Transverse colon (tissue), 4 donors: ENCODE measurements around the gene OR4C6. TPM values are rescaled to one million over a fixed set of nuclear protein-coding genes. Genes with fewer than 3 reads are reported as not detected.

ENCODE experiments used
- DNase-seq: peaks from one replicate; pipeline ENCODE4 v3.0.0-alpha.2; 2019
- H3K27ac ChIP-seq, 4 donors: fragments of 200-600 bp; sonication (generic); 2 replicates each; pipeline ENCODE4 v1.5.1; 2016 to 2018; ENCODE audit warnings: inconsistent platforms in 4 of 4
- H3K27me3 ChIP-seq: fragments of 200-600 bp; sonication (generic); 2 replicates; pipeline ENCODE4 v1.5.1; 2017; ENCODE audit warnings: inconsistent platforms
- H3K36me3 ChIP-seq, 4 donors: fragments of 200-600 bp; sonication (generic); 2 replicates each; pipeline ENCODE4 v1.5.1; 2017 to 2019; ENCODE audit warnings: inconsistent platforms in 4 of 4
- H3K4me1 ChIP-seq, 4 donors: fragments of 200-600 bp; sonication (generic); 2 replicates each; pipeline ENCODE4 v1.5.1; 2017 to 2020; ENCODE audit warnings: inconsistent platforms in 4 of 4
- H3K4me3 ChIP-seq, 4 donors: fragments of 200-600 bp; sonication (generic); 1 replicate in 1 of 4; 2 replicates in 3 of 4; pipeline versions ENCODE4 v1.5.1 to v1.6.1; 2017 to 2019; ENCODE audit warnings: inconsistent platforms in 4 of 4
- H3K9me3 ChIP-seq, 2 donors: fragments of 200-600 bp; sonication (generic); 2 replicates each; pipeline ENCODE4 v1.5.1; 2017 to 2019; ENCODE audit warnings: inconsistent platforms in 2 of 2
- CTCF ChIP-seq, 5 experiments: fragments of 200-600 bp in 3 of 5; fragments of 450-650 bp in 2 of 5; sonication (generic) in 3 of 5; IDR thresholded peaks; 1 replicate in 2 of 5; 2 replicates in 3 of 5; pipeline ENCODE4 v1.5.1; 2016 to 2017; ENCODE audit warnings: antibody characterized with exemption in 5 of 5, inconsistent platforms in 3 of 5, mild to moderate bottlenecking in 2 of 5, moderate library complexity in 1 of 5
- EP300 ChIP-seq: sonication (generic); formaldehyde crosslinking; IDR thresholded peaks from one replicate; pipeline ENCODE4 v1.6.1; 2017; ENCODE audit warnings: antibody characterized with exemption, low read depth
- POLR2A ChIP-seq: fragments of 450-650 bp; IDR thresholded peaks from one replicate; pipeline ENCODE4 v1.6.1; 2016; ENCODE audit warnings: antibody characterized with exemption, mild to moderate bottlenecking, moderate library complexity
- POLR2AphosphoS5 ChIP-seq, 3 donors: sonication (generic); formaldehyde crosslinking; IDR thresholded peaks; one replicate each; pipeline ENCODE4 v1.6.1; 2016; ENCODE audit warnings: antibody characterized with exemption in 3 of 3
- WGBS, 2 donors: methylation state at CpG; one replicate each; pipeline ENCODE4 v1.1.5; 2018; ENCODE audit warnings: low coverage in 1 of 2; 5-methylcytosine and 5-hydroxymethylcytosine counted together
- in situ Hi-C, 4 donors: fragments of 200-750 bp; cut with MboI; loops; one replicate each; pipeline versions ENCODE4 v1.15.0 to v1.15.1; 2017; ENCODE audit warnings: low sequenced_read_pairs in 3 of 4, low pct_ligation_motif_present in 1 of 4, low pct_unique_long_range_greater_than_20kb in 1 of 4
- intact Hi-C: fragments of 100-400 bp; cut with DNase I; formaldehyde crosslinking; loops from one replicate; pipeline ENCODE4 v1.15.1; 2023; ENCODE audit warnings: low total_unique reads
- total RNA-seq, 4 donors: library from RNA; depleted of rRNA; stranded (reverse); fragments of >200 nt; gene quantifications; one replicate each; pipeline ENCODE4 v1.1.0, GENCODE V29; 2016

Gene OR4C6
- total RNA-seq, 4 donors from 2014 or later = not detected

DNA sequence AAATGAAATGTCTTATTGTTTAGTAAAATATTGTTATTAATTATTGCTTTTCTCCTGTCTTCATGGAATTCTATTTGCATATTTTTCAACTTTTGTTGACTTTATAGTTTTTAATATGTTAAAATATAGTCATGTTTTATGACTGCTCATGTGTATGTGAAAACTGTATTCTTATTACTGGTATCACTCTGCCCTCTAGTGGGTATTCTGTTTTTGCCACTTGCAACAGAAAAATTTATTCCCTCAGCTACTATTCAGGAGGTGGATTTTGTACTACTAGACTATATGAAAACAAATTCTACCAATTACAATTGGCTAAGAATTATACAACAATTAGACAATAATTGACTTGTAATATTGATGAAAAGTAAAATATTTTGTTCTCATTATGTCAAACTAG, 45.0 kb downstream of the OR4C6 start:
- peak in 4 of 5 experiments; percentile 13 to 40 (median 16) for TF ChIP-seq CTCF (IDR thresholded peaks at IDR 0.05)
- no peak for TF ChIP-seq POLR2A
- Histone ChIP-seq H3K4me1 (no peaks in the 10 kb centered on the region), H3K27ac (no peak overlapping the region), H3K9me3 (no peaks in the 10 kb centered on the region), H3K4me3 (no peak overlapping the region), H3K36me3 (no peaks in the 10 kb centered on the region), H3K27me3 (no peaks in the 10 kb centered on the region)
- no peak for DNase-seq
- intact Hi-C loops (no loop called here), in situ Hi-C loops (no loop called here)

DNA sequence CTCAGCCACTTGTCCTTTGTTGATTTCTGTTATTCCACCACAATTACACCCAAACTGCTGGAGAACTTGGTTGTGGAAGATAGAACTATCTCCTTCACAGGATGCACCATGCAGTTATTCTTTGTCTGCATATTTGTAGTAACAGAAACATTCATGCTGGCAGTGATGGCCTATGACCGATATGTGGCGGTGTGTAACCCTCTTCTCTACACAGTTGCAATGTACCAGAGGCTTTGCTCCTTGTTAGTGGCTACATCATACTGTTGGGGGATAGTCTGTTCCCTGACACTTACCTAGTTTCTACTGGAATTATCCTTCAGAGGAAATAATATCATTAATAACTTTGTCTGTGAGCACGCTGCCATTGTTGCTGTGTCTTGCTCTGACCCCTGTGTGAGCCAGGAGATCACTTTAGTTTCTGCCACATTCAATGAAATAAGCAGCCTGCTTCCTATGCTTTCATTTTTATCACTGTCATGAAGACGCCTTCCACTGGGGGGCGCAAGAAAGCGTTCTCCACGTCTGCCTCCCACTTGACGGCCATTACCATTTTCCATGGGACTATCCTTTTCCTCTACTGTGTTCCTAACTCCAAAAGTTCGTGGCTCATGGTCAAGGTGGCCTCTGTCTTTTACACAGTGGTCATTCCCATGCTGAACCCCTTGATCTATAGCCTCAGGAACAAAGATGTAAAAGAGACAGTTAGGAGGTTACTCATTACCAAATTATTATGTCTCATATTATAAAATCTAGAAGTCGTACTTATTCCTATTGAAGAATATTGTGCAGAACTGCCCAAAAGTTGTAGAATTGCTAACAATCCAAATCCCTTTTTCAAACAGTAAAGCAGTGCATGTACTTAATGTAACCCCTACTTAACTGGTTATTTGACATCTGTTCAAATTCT, 53.2 kb downstream of the OR4C6 start:
- TF ChIP-seq CTCF (IDR thresholded peaks at IDR 0.05) (no peak), POLR2A (no peak), EP300 (no peak), POLR2AphosphoS5 (IDR thresholded peaks at IDR 0.05) (no peak)
- Histone ChIP-seq H3K27me3 (no peaks in the 10 kb centered on the region), H3K36me3 (no peaks in the 10 kb centered on the region), H3K9me3 (peaks cover 0 to 3% of the 10 kb centered on the region in 2 donors), H3K4me1 (no peaks in the 10 kb centered on the region), H3K4me3 (no peak overlapping the region), H3K27ac (no peak overlapping the region)
- intact Hi-C loops = no loop called here
- 22 to 39% methylated on average over 9 to 10 of the region's 10 CpGs for WGBS, 2 donors
- no peak for DNase-seq
- in situ Hi-C loops = no loop called here

Other genes with a start within 250 kb of the OR4C6 start
- not detected for gene OR4C15, start 107.7 kb upstream of the OR4C6 start, total RNA-seq
- gene OR4C16, start 90.1 kb upstream of the OR4C6 start, total RNA-seq = not detected
- gene OR4C11, start 54.6 kb upstream of the OR4C6 start, total RNA-seq = not detected
- not detected for gene OR4P4, start 27.1 kb upstream of the OR4C6 start, total RNA-seq
- gene OR4S2, start 13.9 kb upstream of the OR4C6 start, total RNA-seq = not detected
- gene OR5D13, start 111.2 kb downstream of the OR4C6 start, total RNA-seq = not detected
- not detected for gene OR5D14, start 133.4 kb downstream of the OR4C6 start, total RNA-seq
- not detected for gene OR5L1, start 149.2 kb downstream of the OR4C6 start, total RNA-seq
- gene OR5D18, start 157.4 kb downstream of the OR4C6 start, total RNA-seq = not detected
- not detected for gene OR5L2, start 165.0 kb downstream of the OR4C6 start, total RNA-seq
- not detected for gene OR5D16, start 176.6 kb downstream of the OR4C6 start, total RNA-seq
- gene TRIM51, start 221.1 kb downstream of the OR4C6 start, total RNA-seq = not detected